ENCODE results near the gene PCYT2.

Gene PCYT2

GRCh38 chr17:81942167-81942553, 31.0 kb upstream of the PCYT2 start:
- DNase-seq: no peak

- no peak for DNase-seq
These were observed 30.4 kb upstream of the PCYT2 start for GRCh38 chr17:81941484-81942166.

- DNase-seq: no peak
These were observed 29.6 kb upstream of the PCYT2 start for GRCh38 chr17:81940538-81941483.

GRCh38 chr17:81939881-81940385, 28.7 kb upstream of the PCYT2 start:
- DNase-seq: no peak

GRCh38 chr17:81939218-81939617, 28.0 kb upstream of the PCYT2 start:
- DNase-seq: no peak

- DNase-seq: no peak
These were observed 24.5 kb upstream of the PCYT2 start for GRCh38 chr17:81935709-81936084.

GRCh38 chr17:81934850-81935708, 23.9 kb upstream of the PCYT2 start:
- no peak for DNase-seq

GRCh38 chr17:81934098-81934757, 23.0 kb upstream of the PCYT2 start:
- no peak for DNase-seq

- DNase-seq: no peak
These were observed 22.0 kb upstream of the PCYT2 start for GRCh38 chr17:81933178-81933699.

GRCh38 chr17:81932333-81932983, 21.3 kb upstream of the PCYT2 start:
- DNase-seq: peak; percentile 83

GRCh38 chr17:81931557-81932332, 20.5 kb upstream of the PCYT2 start:
- DNase-seq: peak; percentile 80

GRCh38 chr17:81931189-81931556, 20.0 kb upstream of the PCYT2 start:
- no peak for DNase-seq

GRCh38 chr17:81930142-81931125, 19.2 kb upstream of the PCYT2 start:
- DNase-seq: no peak

- DNase-seq: no peak
These were observed 18.3 kb upstream of the PCYT2 start for GRCh38 chr17:81929253-81930141.

- DNase-seq: peak; percentile 47
These were observed 17.5 kb upstream of the PCYT2 start for GRCh38 chr17:81928544-81929252.

- DNase-seq: peak; percentile 98
These were observed 16.7 kb upstream of the PCYT2 start, which contains the start of gene MAFG for GRCh38 chr17:81927653-81928543. MAFG (minus strand) TSS chr17:81927735; CDS start chr17:81923185, 4,550 bp downstream.

Data from hematopoietic multipotent progenitor cell treated with erythropoietin and hydrocortisone succinate and interleukin-3 and kit ligand, for 6 days (in vitro differentiated cells).